Pons (tissue), 1 donor: Measurements from ENCODE around the gene CARD18.
A peak's percentile ranks its signal among the peaks of the same experiment; 100 is the strongest.

ENCODE experiments used
- DNase-seq: peaks from one replicate; pipeline ENCODE4 v3.0.0-alpha.2; 2016; ENCODE audit warnings: low spot score

CARD18 gene

GRCh38 chr11:105139669-105140068 lies at the start of gene CARD18:
Gene CARD18 (minus strand): TSS chr11:105139769. CDS start chr11:105139726, 43 bp downstream.
- DNase-seq, result no peak

GRCh38 chr11:105183987-105184386 lies 44.4 kb upstream of the CARD18 start:
- no peak for DNase-seq

- no peak for DNase-seq
Measured at GRCh38 chr11:105183426-105183825, 43.9 kb upstream of the CARD18 start.

GRCh38 chr11:105181521-105181920 lies 42.0 kb upstream of the CARD18 start:
- peak; percentile 66 for DNase-seq

- DNase-seq, result peak; percentile 48
Measured at GRCh38 chr11:105181100-105181499, 41.5 kb upstream of the CARD18 start.

GRCh38 chr11:105179542-105180278 lies 40.1 kb upstream of the CARD18 start:
- no peak for DNase-seq

GRCh38 chr11:105177658-105178057 lies 38.1 kb upstream of the CARD18 start:
- DNase-seq, result no peak

- no peak for DNase-seq
Measured at GRCh38 chr11:105168457-105168856, 28.9 kb upstream of the CARD18 start.

GRCh38 chr11:105167244-105167643 lies 27.7 kb upstream of the CARD18 start:
- no peak for DNase-seq

- DNase-seq, result no peak
Measured at GRCh38 chr11:105164208-105164607, 24.6 kb upstream of the CARD18 start.

GRCh38 chr11:105162506-105162905 lies 22.9 kb upstream of the CARD18 start:
- DNase-seq, result no peak

GRCh38 chr11:105158436-105158835 lies 18.9 kb upstream of the CARD18 start:
- DNase-seq, result no peak

GRCh38 chr11:105156720-105157119 lies 17.2 kb upstream of the CARD18 start:
- no peak for DNase-seq

- DNase-seq, result no peak
Measured at GRCh38 chr11:105156231-105156630, 16.7 kb upstream of the CARD18 start.

- DNase-seq, result no peak
Measured at GRCh38 chr11:105155679-105156078, 16.1 kb upstream of the CARD18 start.

- DNase-seq, result no peak
Measured at GRCh38 chr11:105153392-105153791, 13.8 kb upstream of the CARD18 start.

GRCh38 chr11:105152560-105152959 lies 13.0 kb upstream of the CARD18 start:
- DNase-seq, result no peak

- no peak for DNase-seq
Measured at GRCh38 chr11:105152021-105152512, 12.5 kb upstream of the CARD18 start.

GRCh38 chr11:105149477-105149876 lies 9.9 kb upstream of the CARD18 start:
- no peak for DNase-seq

- DNase-seq, result no peak
Measured at GRCh38 chr11:105148241-105148640, 8.7 kb upstream of the CARD18 start.

- DNase-seq, result no peak
Measured at GRCh38 chr11:105144887-105145286, 5.3 kb upstream of the CARD18 start.

GRCh38 chr11:105142167-105142566 lies 2.6 kb upstream of the CARD18 start:
- DNase-seq, result no peak

GRCh38 chr11:105137286-105137685 lies 2.3 kb downstream of the CARD18 start:
- DNase-seq, result no peak

- DNase-seq, result no peak
Measured at GRCh38 chr11:105135883-105136282, 3.7 kb downstream of the CARD18 start.
